ENCODE data around the gene OR2T35. TPM values are rescaled to one million over a fixed set of nuclear protein-coding genes. Genes with fewer than 3 reads are reported as not detected.

OR2T35 gene
- total and polyA plus RNA-seq, 2 of the 13 experiments (the other 11 are each of a cell fraction or from before 2014, with no cell fraction given): not detected

GRCh38 chr1:248688527-248689298, 43.6 kb upstream of the OR2T35 start:
- WGBS (ENCODE audit: low lambda C conversion rate): 50% methylated on average over 4 of the region's 4 CpGs
- no peak overlapping the region for H3K9ac ChIP-seq (ENCODE audit: insufficient read depth, low read depth, low read length)
- H3K36me3 ChIP-seq (replicated peaks in 1 of 2; ENCODE audit: control insufficient read depth in 1 of 2, insufficient read depth in 2 of 2, low read length in 2 of 2): no peaks in the 10 kb centered on the region
- in situ Hi-C loops (cut with HindIII; ENCODE audit: extremely low pct_ligation_motif_present, low pct_unique_long_range_greater_than_20kb): no loop called here
- H3K9me3 ChIP-seq (ENCODE audit: low read length): no peaks in the 10 kb centered on the region
- no peak overlapping the region for H3K27ac ChIP-seq (ENCODE audit: extremely low read length, insufficient read depth, low read length)
- ChIA-PET CTCF (ENCODE audit: low intra/inter-chr PET ratio, low total read pairs) (interaction anchor here (1.1 kb wide), 1 partner anchor 66 kb away, joined by 4 read pairs; no protein-coding TSS in a partner anchor), POLR2A (no interaction called here)
- H3K27me3 ChIP-seq (ENCODE audit: control insufficient read depth in 1 of 2, insufficient read depth in 2 of 2, low read length in 2 of 2): no peaks in the 10 kb centered on the region
- no peaks in the 10 kb centered on the region for H3K4me1 ChIP-seq (ENCODE audit: insufficient read depth, low read length)
- no peak overlapping the region for H2AFZ ChIP-seq (ENCODE audit: low read length)
- FAIRE-seq: no peak
- no peaks in the 10 kb centered on the region for H4K20me1 ChIP-seq (ENCODE audit: insufficient read depth, low read length)
- no peak overlapping the region for H3K4me3 ChIP-seq (replicated peaks in 1 of 3; ENCODE audit: insufficient read depth in 1 of 3, low read depth in 2 of 3, low read length in 3 of 3)
- no peak overlapping the region for H3K4me2 ChIP-seq (ENCODE audit: low read depth, low read length)
- ATAC-seq: no peak
- intact Hi-C loops (cut with micrococcal nuclease; ENCODE audit: unreplicated experiment): no loop called here
- no peak for DNase-seq (ENCODE audit: low spot score)
- no peaks in the 10 kb centered on the region for H3K79me2 ChIP-seq (ENCODE audit: insufficient read depth, low read length)
- TF ChIP-seq ZBTB38 (CRISPR knock-in tag; IDR thresholded peaks at IDR 0.05) (no peak), ZNF788 (CRISPR knock-in tag; IDR thresholded peaks at IDR 0.05; ENCODE audit: borderline replicate concordance) (no peak), ZNF343 (CRISPR knock-in tag; IDR thresholded peaks at IDR 0.05) (no peak), TIGD3 (CRISPR knock-in tag; IDR thresholded peaks at IDR 0.05; ENCODE audit: borderline replicate concordance) (no peak), E2F5 (CRISPR knock-in tag; conservative IDR thresholded peaks at IDR 0.05) (no peak), ZNF878 (CRISPR knock-in tag; IDR thresholded peaks at IDR 0.05) (no peak), HIVEP1 (CRISPR knock-in tag; IDR thresholded peaks at IDR 0.05) (no peak), GATA4 (IDR thresholded peaks at IDR 0.05; ENCODE audit: borderline replicate concordance, low read depth) (no peak), POGZ (CRISPR knock-in tag; IDR thresholded peaks at IDR 0.05) (no peak), ZNF235 (CRISPR knock-in tag; IDR thresholded peaks at IDR 0.05; ENCODE audit: borderline replicate concordance) (no peak), ZNF615 (CRISPR knock-in tag; IDR thresholded peaks at IDR 0.05; ENCODE audit: borderline replicate concordance) (no peak), ZNF3 (CRISPR knock-in tag; IDR thresholded peaks at IDR 0.05) (no peak), ZFP37 (CRISPR knock-in tag; IDR thresholded peaks at IDR 0.05; ENCODE audit: borderline replicate concordance) (no peak), FOSL1 (CRISPR knock-in tag; IDR thresholded peaks at IDR 0.05; ENCODE audit: borderline replicate concordance) (no peak)
- TF ChIP-seq, protein P1, sequence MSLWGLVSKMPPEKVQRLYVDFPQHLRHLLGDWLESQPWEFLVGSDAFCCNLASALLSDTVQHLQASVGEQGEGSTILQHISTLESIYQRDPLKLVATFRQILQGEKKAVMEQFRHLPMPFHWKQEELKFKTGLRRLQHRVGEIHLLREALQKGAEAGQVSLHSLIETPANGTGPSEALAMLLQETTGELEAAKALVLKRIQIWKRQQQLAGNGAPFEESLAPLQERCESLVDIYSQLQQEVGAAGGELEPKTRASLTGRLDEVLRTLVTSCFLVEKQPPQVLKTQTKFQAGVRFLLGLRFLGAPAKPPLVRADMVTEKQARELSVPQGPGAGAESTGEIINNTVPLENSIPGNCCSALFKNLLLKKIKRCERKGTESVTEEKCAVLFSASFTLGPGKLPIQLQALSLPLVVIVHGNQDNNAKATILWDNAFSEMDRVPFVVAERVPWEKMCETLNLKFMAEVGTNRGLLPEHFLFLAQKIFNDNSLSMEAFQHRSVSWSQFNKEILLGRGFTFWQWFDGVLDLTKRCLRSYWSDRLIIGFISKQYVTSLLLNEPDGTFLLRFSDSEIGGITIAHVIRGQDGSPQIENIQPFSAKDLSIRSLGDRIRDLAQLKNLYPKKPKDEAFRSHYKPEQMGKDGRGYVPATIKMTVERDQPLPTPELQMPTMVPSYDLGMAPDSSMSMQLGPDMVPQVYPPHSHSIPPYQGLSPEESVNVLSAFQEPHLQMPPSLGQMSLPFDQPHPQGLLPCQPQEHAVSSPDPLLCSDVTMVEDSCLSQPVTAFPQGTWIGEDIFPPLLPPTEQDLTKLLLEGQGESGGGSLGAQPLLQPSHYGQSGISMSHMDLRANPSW (CRISPR knock-in tag; IDR thresholded peaks at IDR 0.05; ENCODE audit: borderline replicate concordance): no peak
- TF ChIP-seq, protein P2, sequence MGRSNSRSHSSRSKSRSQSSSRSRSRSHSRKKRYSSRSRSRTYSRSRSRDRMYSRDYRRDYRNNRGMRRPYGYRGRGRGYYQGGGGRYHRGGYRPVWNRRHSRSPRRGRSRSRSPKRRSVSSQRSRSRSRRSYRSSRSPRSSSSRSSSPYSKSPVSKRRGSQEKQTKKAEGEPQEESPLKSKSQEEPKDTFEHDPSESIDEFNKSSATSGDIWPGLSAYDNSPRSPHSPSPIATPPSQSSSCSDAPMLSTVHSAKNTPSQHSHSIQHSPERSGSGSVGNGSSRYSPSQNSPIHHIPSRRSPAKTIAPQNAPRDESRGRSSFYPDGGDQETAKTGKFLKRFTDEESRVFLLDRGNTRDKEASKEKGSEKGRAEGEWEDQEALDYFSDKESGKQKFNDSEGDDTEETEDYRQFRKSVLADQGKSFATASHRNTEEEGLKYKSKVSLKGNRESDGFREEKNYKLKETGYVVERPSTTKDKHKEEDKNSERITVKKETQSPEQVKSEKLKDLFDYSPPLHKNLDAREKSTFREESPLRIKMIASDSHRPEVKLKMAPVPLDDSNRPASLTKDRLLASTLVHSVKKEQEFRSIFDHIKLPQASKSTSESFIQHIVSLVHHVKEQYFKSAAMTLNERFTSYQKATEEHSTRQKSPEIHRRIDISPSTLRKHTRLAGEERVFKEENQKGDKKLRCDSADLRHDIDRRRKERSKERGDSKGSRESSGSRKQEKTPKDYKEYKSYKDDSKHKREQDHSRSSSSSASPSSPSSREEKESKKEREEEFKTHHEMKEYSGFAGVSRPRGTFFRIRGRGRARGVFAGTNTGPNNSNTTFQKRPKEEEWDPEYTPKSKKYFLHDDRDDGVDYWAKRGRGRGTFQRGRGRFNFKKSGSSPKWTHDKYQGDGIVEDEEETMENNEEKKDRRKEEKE (IDR thresholded peaks at IDR 0.05): no peak
- BruUV-seq (replicated peaks): no TSS peak
